HG02884 (cell line): ENCODE data around the gene VARS1.
"Not testable (repeated sequence)": the region's sequence is repeated elsewhere in the genome, so short reads cannot be mapped to it uniquely, and the experiment has no call there.

Experiments
- ATAC-seq: cut with Tn5 transposase; IDR thresholded peaks from one replicate; pipeline ENCODE4 v1.9.1; 2021; ENCODE audit warnings: mild to moderate bottlenecking, moderate library complexity; ENCODE audit not compliant: unreplicated experiment

Gene VARS1

GRCh38 chr6:31822036-31822821 is 26.7 kb upstream of the VARS1 start:
- ATAC-seq = no peak

GRCh38 chr6:31821301-31822035 is 25.9 kb upstream of the VARS1 start:
- ATAC-seq = no peak

- ATAC-seq = not testable (repeated sequence)
Measured at GRCh38 chr6:31820399-31820798, 24.8 kb upstream of the VARS1 start.

GRCh38 chr6:31819871-31820299 is 24.3 kb upstream of the VARS1 start:
- ATAC-seq = no peak

- ATAC-seq = not testable (repeated sequence)
Measured at GRCh38 chr6:31817929-31818511, 22.5 kb upstream of the VARS1 start.

GRCh38 chr6:31817133-31817928 is 21.8 kb upstream of the VARS1 start:
- ATAC-seq = not testable (repeated sequence)

- no peak for ATAC-seq
Measured at GRCh38 chr6:31815025-31815838, 19.7 kb upstream of the VARS1 start, which contains the start of the genes HSPA1A and HSPA1L. HSPA1A (plus strand) TSS chr6:31815543; CDS start chr6:31815757, 214 bp downstream. HSPA1L (minus strand) TSS chr6:31815283; CDS start chr6:31811972, 3,311 bp downstream.

- no peak for ATAC-seq
Measured at GRCh38 chr6:31814677-31815024, 19.1 kb upstream of the VARS1 start.

GRCh38 chr6:31813465-31813849 is 17.9 kb upstream of the VARS1 start:
- no peak for ATAC-seq

- no peak for ATAC-seq
Measured at GRCh38 chr6:31811645-31812044, 16.1 kb upstream of the VARS1 start.

GRCh38 chr6:31808599-31808998 is 13.0 kb upstream of the VARS1 start:
- not testable (repeated sequence) for ATAC-seq

- peak; percentile 81 for ATAC-seq
Measured at GRCh38 chr6:31806470-31807272, 11.1 kb upstream of the VARS1 start, which contains the start of gene LSM2. LSM2 (minus strand) TSS chr6:31806966; CDS start chr6:31806757, 209 bp downstream.

GRCh38 chr6:31805939-31806469 is 10.5 kb upstream of the VARS1 start:
- ATAC-seq = peak; percentile 5

GRCh38 chr6:31801031-31801927 is 5.7 kb upstream of the VARS1 start:
- not testable (repeated sequence) for ATAC-seq

GRCh38 chr6:31799781-31800180 is 4.2 kb upstream of the VARS1 start:
- ATAC-seq = no peak

- ATAC-seq = no peak
Measured at GRCh38 chr6:31797588-31797987, 2.0 kb upstream of the VARS1 start.

GRCh38 chr6:31796993-31797385 is 1.4 kb upstream of the VARS1 start:
- no peak for ATAC-seq
